Measurements from ENCODE around the gene DEFB108B. TPM values are rescaled to one million over a fixed set of nuclear protein-coding genes. Genes with fewer than 3 reads are reported as not detected.
"Not testable (repeated sequence)": the region's sequence is repeated elsewhere in the genome, so short reads cannot be mapped to it uniquely, and the experiment has no call there.

DEFB108B gene
- total RNA-seq (ENCODE audit: low replicate concordance), result not detected in 2 replicates

GRCh38 chr11:71832811-71833210 lies at the start of gene DEFB108B:
Gene DEFB108B (plus strand): TSS chr11:71833200. CDS start chr11:71833200, 0 bp downstream.
- not testable (repeated sequence) for DNase-seq (ENCODE audit: low read depth); H3K4me3 ChIP-seq (ENCODE audit: low read depth, low read length)

GRCh38 chr11:71786114-71786847 lies 46.7 kb upstream of the DEFB108B start:
- DNase-seq (ENCODE audit: low read depth), result peak; percentile 65
- peak overlapping the region; percentile 68 for H3K4me3 ChIP-seq (ENCODE audit: low read depth, low read length)

- peak; percentile 98 for DNase-seq (ENCODE audit: low read depth)
- peak overlapping the region; percentile 71 for H3K4me3 ChIP-seq (ENCODE audit: low read depth, low read length)
These were observed 46.2 kb upstream of the DEFB108B start for GRCh38 chr11:71786848-71787097.

GRCh38 chr11:71787098-71787823 lies 45.7 kb upstream of the DEFB108B start:
- H3K4me3 ChIP-seq (ENCODE audit: low read depth, low read length), result peak overlapping the region; percentile 71
- DNase-seq (ENCODE audit: low read depth), result no peak
- no peak for TF ChIP-seq CTCF (IDR thresholded peaks at IDR 0.05; ENCODE audit: insufficient read depth, low read length)

GRCh38 chr11:71787824-71788454 lies 45.1 kb upstream of the DEFB108B start:
- peak; percentile 39 for DNase-seq (ENCODE audit: low read depth)
- peak overlapping the region; percentile 71 for H3K4me3 ChIP-seq (ENCODE audit: low read depth, low read length)

- H3K4me3 ChIP-seq (ENCODE audit: low read depth, low read length), result not testable (repeated sequence)
- DNase-seq (ENCODE audit: low read depth), result peak; percentile 21
These were observed 43.4 kb upstream of the DEFB108B start for GRCh38 chr11:71789444-71790196.

- not testable (repeated sequence) for H3K4me3 ChIP-seq (ENCODE audit: low read depth, low read length); DNase-seq (ENCODE audit: low read depth)
These were observed 41.9 kb upstream of the DEFB108B start for GRCh38 chr11:71791111-71791510.

- peak; percentile 43 for DNase-seq (ENCODE audit: low read depth)
These were observed 40.3 kb upstream of the DEFB108B start for GRCh38 chr11:71792621-71793235.

GRCh38 chr11:71794386-71795040 lies 38.5 kb upstream of the DEFB108B start:
- not testable (repeated sequence) for H3K4me3 ChIP-seq (ENCODE audit: low read depth, low read length)
- peak; percentile 76 for DNase-seq (ENCODE audit: low read depth)

More at GRCh38 chr11:71792621-71793235, 40.3 kb upstream of the DEFB108B start:
- H3K4me3 ChIP-seq (ENCODE audit: low read depth, low read length), result not testable (repeated sequence)
- TF ChIP-seq CTCF (IDR thresholded peaks at IDR 0.05; ENCODE audit: insufficient read depth, low read length), result peak; percentile 53

GRCh38 chr11:71795236-71795635 lies 37.8 kb upstream of the DEFB108B start:
- not testable (repeated sequence) for DNase-seq (ENCODE audit: low read depth); H3K4me3 ChIP-seq (ENCODE audit: low read depth, low read length)

- not testable (repeated sequence) for DNase-seq (ENCODE audit: low read depth); H3K4me3 ChIP-seq (ENCODE audit: low read depth, low read length)
These were observed 37.0 kb upstream of the DEFB108B start for GRCh38 chr11:71796016-71796415.

GRCh38 chr11:71796781-71797180 lies 36.2 kb upstream of the DEFB108B start:
- not testable (repeated sequence) for H3K4me3 ChIP-seq (ENCODE audit: low read depth, low read length); DNase-seq (ENCODE audit: low read depth)

- not testable (repeated sequence) for H3K4me3 ChIP-seq (ENCODE audit: low read depth, low read length); DNase-seq (ENCODE audit: low read depth)
These were observed 33.4 kb upstream of the DEFB108B start for GRCh38 chr11:71799556-71800128.
